Psoas muscle (tissue), 8 donors: ENCODE measurements around the gene PWP1. TPM values are rescaled to one million over a fixed set of nuclear protein-coding genes. Genes with fewer than 3 reads are reported as not detected.
"Not testable (repeated sequence)": the region's sequence is repeated elsewhere in the genome, so short reads cannot be mapped to it uniquely, and the experiment has no call there.

Experiments used
- ATAC-seq, 4 donors: fragments of 200-7000 bp; cut with Tn5 transposase; one replicate each; pipeline ENCODE4 v1.9.1; 2020; ENCODE audit warnings: moderate library complexity in 3 of 4, mild to moderate bottlenecking in 2 of 4
- DNase-seq, 2 donors: peaks; one replicate each; pipeline ENCODE4 v3.0.0-alpha.2; 2020
- H3K27ac ChIP-seq: fragments of 200-600 bp; one replicate; pipeline ENCODE4 v1.8.0; 2022
- H3K27me3 ChIP-seq, 3 donors: fragments of 200-600 bp in 1 of 3; one replicate each; pipeline versions ENCODE4 v1.6.1 to v1.8.0; 2013 to 2022; ENCODE audit warnings: low read length in 2 of 3, mild to moderate bottlenecking in 2 of 3, moderate library complexity in 1 of 3; ENCODE audit not compliant: insufficient read depth in 3 of 3
- H3K36me3 ChIP-seq, 2 donors: fragments of 200-600 bp in 1 of 2; one replicate each; pipeline versions ENCODE4 v1.6.1 to v1.8.0; 2013 to 2022; ENCODE audit warnings: low read depth in 1 of 2, mild to moderate bottlenecking in 1 of 2, moderate library complexity in 1 of 2; ENCODE audit not compliant: insufficient read depth in 1 of 2
- H3K4me1 ChIP-seq: fragments of 200-600 bp; one replicate; pipeline ENCODE4 v1.8.0; 2022
- H3K4me3 ChIP-seq: fragments of 200-600 bp; one replicate; pipeline ENCODE4 v1.8.0; 2022; ENCODE audit warnings: mild to moderate bottlenecking
- H3K9me3 ChIP-seq: fragments of 200-600 bp; one replicate; pipeline ENCODE4 v1.8.0; 2022
- CTCF ChIP-seq: fragments of 200-600 bp; IDR thresholded peaks from one replicate; pipeline ENCODE4 v1.8.0; 2022; ENCODE audit warnings: antibody characterized with exemption
- WGBS, 3 donors: extraction: QIAGEN DNeasy Blood & Tissue Kit; methylation state at CpG; one replicate each; pipeline versions ENCODE4 v1.1.6 to v1.1.7; 2013; 5-methylcytosine and 5-hydroxymethylcytosine counted together
- intact Hi-C, 2 donors: fragments of 100-400 bp; cut with DNase I; formaldehyde crosslinking; loops; one replicate each; pipeline versions ENCODE4 v1.11.0 to v1.14.2; 2022
- polyA plus RNA-seq, 3 donors: library from polyadenylated mRNA; stranded (reverse); fragments of 200-250 nt; gene quantifications; one replicate each; pipeline ENCODE4 v1.2.3, GENCODE V29; 2013
- total RNA-seq, 4 donors: library from RNA; stranded (reverse); fragmentation: NEBNext Ultra II Directional in 2 of 4; extraction: Animal tissue kit (Norgen Biotek cat#: 25700) in 2 of 4; gene quantifications; one replicate each; pipeline versions ENCODE4 v1.2.1 to v1.2.4, GENCODE V29; 2021 to 2023
- donor health status: healthy with polysubstance abuse.
- donor health status: DM: no; HTN: no; CAD: no; lungs with moderate emphysema.
- donor health status: Bipolar disorder and iron deficiency.
- donor health status: healthy.
- donor health status: DM: yes; HTN: yes; CAD: no.
- donor health status: DM: no; HTN: no; CAD: no.
- donor health status: DM: no; HTN: no; CAD: no.
- donor health status: DM: yes; HTN: yes; CAD: no.

The PWP1 gene
- total and polyA plus RNA-seq, 7 donors: 15.6 to 30.1 (median 20.5) TPM

- intact Hi-C loops: no loop called here
- no peak for DNase-seq
- Histone ChIP-seq H3K27me3 (no peaks in the 10 kb centered on the region), H3K27ac (no peak overlapping the region), H3K4me3 (no peak overlapping the region), H3K36me3 (peaks cover 15 to 93% of the 10 kb centered on the region in 2 donors), H3K4me1 (no peaks in the 10 kb centered on the region), H3K9me3 (peaks cover 6% of the 10 kb centered on the region)
- WGBS, 3 donors: 83 to 94% (median 91%) methylated on average over 4 of the region's 4 CpGs
- TF ChIP-seq CTCF: no peak
- ATAC-seq: no peak
These were observed 16.5 kb downstream of the PWP1 start for GRCh38 chr12:107702106-107702505.

- TF ChIP-seq CTCF: no peak
- WGBS, 3 donors: 80 to 89% (median 83%) methylated on average over 5 of the region's 5 CpGs
- Histone ChIP-seq H3K27me3 (no peaks in the 10 kb centered on the region), H3K36me3 (peaks cover 23 to 88% of the 10 kb centered on the region in 2 donors), H3K4me1 (no peaks in the 10 kb centered on the region), H3K4me3 (no peak overlapping the region), H3K9me3 (peaks cover 6% of the 10 kb centered on the region), H3K27ac (no peak overlapping the region)
- ATAC-seq: no peak
- intact Hi-C loops: no loop called here
- no peak for DNase-seq
These were observed 18.4 kb downstream of the PWP1 start for GRCh38 chr12:107704041-107704440.

- H3K9me3 ChIP-seq, intact Hi-C loops, H3K4me3 ChIP-seq, ATAC-seq, H3K27me3 ChIP-seq, DNase-seq, H3K4me1 ChIP-seq, H3K27ac ChIP-seq: not testable (repeated sequence)
- WGBS, 3 donors: 98 to 99% (median 99%) methylated on average over 4 to 5 of the region's 5 CpGs
- H3K36me3 ChIP-seq: peaks cover 22 to 88% of the 10 kb centered on the region in 2 donors
These were observed 19.9 kb downstream of the PWP1 start for GRCh38 chr12:107705522-107705921.

GRCh38 chr12:107715780-107716179, 30.2 kb downstream of the PWP1 start:
- no peak overlapping the region for H3K4me3 ChIP-seq
- no peak for TF ChIP-seq CTCF
- H3K9me3 ChIP-seq: no peaks in the 10 kb centered on the region
- H3K27me3 ChIP-seq: no peaks in the 10 kb centered on the region
- H3K27ac ChIP-seq: no peak overlapping the region
- DNase-seq (no peak), ATAC-seq (no peak)
- H3K4me1 ChIP-seq: no peaks in the 10 kb centered on the region
- intact Hi-C loops: no loop called here
- H3K36me3 ChIP-seq: peaks cover 5 to 64% of the 10 kb centered on the region in 2 donors

- Histone ChIP-seq H3K36me3 (peaks cover 0 to 36% of the 10 kb centered on the region in 2 donors), H3K4me1 (no peaks in the 10 kb centered on the region), H3K27me3 (no peaks in the 10 kb centered on the region), H3K9me3 (no peaks in the 10 kb centered on the region), H3K27ac (no peak overlapping the region), H3K4me3 (no peak overlapping the region)
- 80 to 83% (median 82%) methylated on average over 1 of the region's 1 CpG for WGBS, 3 donors
- TF ChIP-seq CTCF: no peak
- intact Hi-C loops: no loop called here
- no peak for ATAC-seq
- DNase-seq: no peak
These were observed 33.0 kb downstream of the PWP1 start for GRCh38 chr12:107718606-107719005.

GRCh38 chr12:107727327-107727726, 41.7 kb downstream of the PWP1 start:
- 43 to 59% (median 50%) methylated on average over 1 of the region's 1 CpG for WGBS, 3 donors
- intact Hi-C loops, H3K9me3 ChIP-seq, H3K4me1 ChIP-seq, ATAC-seq, DNase-seq, H3K27me3 ChIP-seq, H3K27ac ChIP-seq, H3K4me3 ChIP-seq, H3K36me3 ChIP-seq: not testable (repeated sequence)

- ATAC-seq, H3K4me3 ChIP-seq, H3K9me3 ChIP-seq, DNase-seq, H3K27ac ChIP-seq, H3K27me3 ChIP-seq, H3K36me3 ChIP-seq, H3K4me1 ChIP-seq, intact Hi-C loops: not testable (repeated sequence)
- WGBS, 3 donors: no CpG with 5 or more reads among the region's 1 CpG
These were observed 42.1 kb downstream of the PWP1 start for GRCh38 chr12:107727742-107728141.
